ENCODE results near the gene CUL3.

- TF ChIP-seq POLR2A (IDR thresholded peaks at IDR 0.05) (no peak), CTCF (IDR thresholded peaks at IDR 0.05) (no peak), POLR2AphosphoS5 (IDR thresholded peaks at IDR 0.05) (no peak), EP300 (IDR thresholded peaks at IDR 0.05) (no peak)
Measured at GRCh38 chr2:224556381-224556780, 28.8 kb downstream of the CUL3 start.

Measured in stomach (tissue), 4 donors.